Measurements from ENCODE around the gene ZNF555. TPM values are rescaled to one million over a fixed set of nuclear protein-coding genes. Genes with fewer than 3 reads are reported as not detected.
"Not testable (repeated sequence)": the region's sequence is repeated elsewhere in the genome, so short reads cannot be mapped to it uniquely, and the experiment has no call there.

The ZNF555 gene
- total RNA-seq, 3 donors from 2014 or later (not counting 1 experiment from before 2014, with no cell fraction given) = 2.0 to 4.6 (median 2.9) TPM

DNA sequence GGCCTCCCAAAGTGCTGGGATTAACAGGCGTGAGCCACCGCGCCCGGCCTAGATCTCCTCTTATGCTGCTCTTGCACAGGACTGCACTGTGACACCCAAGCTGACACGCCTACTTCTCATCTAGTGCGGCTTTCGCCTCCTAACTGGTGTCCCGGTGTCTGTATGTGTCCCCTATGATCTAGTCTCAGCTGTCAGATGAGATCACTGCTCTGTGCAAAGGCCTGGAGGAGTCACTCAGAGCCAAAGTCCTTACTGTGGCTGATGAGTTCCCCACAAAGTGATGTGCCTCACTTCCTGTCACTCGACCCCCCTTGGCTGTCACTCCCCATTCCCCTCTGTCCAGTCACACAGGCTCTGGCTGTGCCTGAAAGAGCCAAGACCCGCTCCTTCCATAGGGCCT, 28.3 kb downstream of the ZNF555 start:
- Mint-ChIP-seq H3K36me3 (no peaks in the 10 kb centered on the region), H3K4me1 (peaks cover 4 to 9% of the 10 kb centered on the region in 2 donors), H3K27me3 (ENCODE audit: low read depth in 2 of 2) (peaks cover 3 to 7% of the 10 kb centered on the region in 2 donors), H3K4me3 (no peak overlapping the region), H3K27ac (no peak overlapping the region), H3K9me3 (no peaks in the 10 kb centered on the region)
- Histone ChIP-seq H3K4me3 (ENCODE audit: low read length) (no peak overlapping the region), H3K9me3 (ENCODE audit: control insufficient read depth, insufficient read depth, low read length) (no peaks in the 10 kb centered on the region), H3K27me3 (ENCODE audit: control insufficient read depth, insufficient read depth, low read length) (no peaks in the 10 kb centered on the region), H3K27ac (ENCODE audit: low read length) (no peak overlapping the region), H3K36me3 (ENCODE audit: control insufficient read depth, insufficient read depth, low read length) (no peaks in the 10 kb centered on the region), H3K4me1 (ENCODE audit: control insufficient read depth, insufficient read depth, low read length) (peaks cover 3% of the 10 kb centered on the region)
- ATAC-seq (no peak), DNase-seq (no peak)
- WGBS (ENCODE audit: insufficient coverage) = 76% methylated on average over 10 of the region's 10 CpGs
- intact Hi-C loops (cut with micrococcal nuclease) = no loop called here
- TF ChIP-seq, protein P1, sequence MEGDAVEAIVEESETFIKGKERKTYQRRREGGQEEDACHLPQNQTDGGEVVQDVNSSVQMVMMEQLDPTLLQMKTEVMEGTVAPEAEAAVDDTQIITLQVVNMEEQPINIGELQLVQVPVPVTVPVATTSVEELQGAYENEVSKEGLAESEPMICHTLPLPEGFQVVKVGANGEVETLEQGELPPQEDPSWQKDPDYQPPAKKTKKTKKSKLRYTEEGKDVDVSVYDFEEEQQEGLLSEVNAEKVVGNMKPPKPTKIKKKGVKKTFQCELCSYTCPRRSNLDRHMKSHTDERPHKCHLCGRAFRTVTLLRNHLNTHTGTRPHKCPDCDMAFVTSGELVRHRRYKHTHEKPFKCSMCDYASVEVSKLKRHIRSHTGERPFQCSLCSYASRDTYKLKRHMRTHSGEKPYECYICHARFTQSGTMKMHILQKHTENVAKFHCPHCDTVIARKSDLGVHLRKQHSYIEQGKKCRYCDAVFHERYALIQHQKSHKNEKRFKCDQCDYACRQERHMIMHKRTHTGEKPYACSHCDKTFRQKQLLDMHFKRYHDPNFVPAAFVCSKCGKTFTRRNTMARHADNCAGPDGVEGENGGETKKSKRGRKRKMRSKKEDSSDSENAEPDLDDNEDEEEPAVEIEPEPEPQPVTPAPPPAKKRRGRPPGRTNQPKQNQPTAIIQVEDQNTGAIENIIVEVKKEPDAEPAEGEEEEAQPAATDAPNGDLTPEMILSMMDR (IDR thresholded peaks at IDR 0.05) = no peak

DNA sequence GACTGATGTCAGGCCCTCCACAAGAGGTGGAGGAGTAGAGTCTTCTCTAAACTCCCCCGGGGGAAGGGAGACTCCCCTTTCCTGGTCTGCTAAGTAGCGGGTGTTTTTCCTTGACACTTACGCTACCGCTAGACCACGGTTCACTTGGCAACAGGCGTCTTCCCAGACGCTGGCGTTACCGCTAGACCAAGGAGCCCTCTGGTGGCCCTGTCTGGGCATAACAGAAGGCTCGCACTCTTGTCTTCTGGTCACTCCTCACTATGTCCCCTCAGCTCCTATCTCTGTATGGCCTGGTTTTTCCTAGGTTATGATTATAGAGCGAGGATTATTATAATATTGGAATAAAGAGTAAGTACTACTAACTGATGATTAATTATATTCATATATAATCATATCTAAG, 30.9 kb downstream of the ZNF555 start:
- H3K27ac Mint-ChIP-seq; H3K36me3 Mint-ChIP-seq; H3K27ac ChIP-seq (ENCODE audit: low read length); H3K36me3 ChIP-seq (ENCODE audit: control insufficient read depth, insufficient read depth, low read length); H3K9me3 Mint-ChIP-seq; H3K4me3 ChIP-seq (ENCODE audit: low read length); intact Hi-C loops (cut with micrococcal nuclease); H3K27me3 ChIP-seq (ENCODE audit: control insufficient read depth, insufficient read depth, low read length); H3K4me1 ChIP-seq (ENCODE audit: control insufficient read depth, insufficient read depth, low read length); ATAC-seq; H3K4me1 Mint-ChIP-seq; H3K27me3 Mint-ChIP-seq (ENCODE audit: low read depth in 2 of 2); H3K4me3 Mint-ChIP-seq: not testable (repeated sequence)
- H3K9me3 ChIP-seq (ENCODE audit: control insufficient read depth, insufficient read depth, low read length) = peaks cover 11% of the 10 kb centered on the region
- peak in 1 of 2 donors; percentile 21 for DNase-seq
- WGBS (ENCODE audit: insufficient coverage) = 12% methylated on average over 5 of the region's 11 CpGs

DNA sequence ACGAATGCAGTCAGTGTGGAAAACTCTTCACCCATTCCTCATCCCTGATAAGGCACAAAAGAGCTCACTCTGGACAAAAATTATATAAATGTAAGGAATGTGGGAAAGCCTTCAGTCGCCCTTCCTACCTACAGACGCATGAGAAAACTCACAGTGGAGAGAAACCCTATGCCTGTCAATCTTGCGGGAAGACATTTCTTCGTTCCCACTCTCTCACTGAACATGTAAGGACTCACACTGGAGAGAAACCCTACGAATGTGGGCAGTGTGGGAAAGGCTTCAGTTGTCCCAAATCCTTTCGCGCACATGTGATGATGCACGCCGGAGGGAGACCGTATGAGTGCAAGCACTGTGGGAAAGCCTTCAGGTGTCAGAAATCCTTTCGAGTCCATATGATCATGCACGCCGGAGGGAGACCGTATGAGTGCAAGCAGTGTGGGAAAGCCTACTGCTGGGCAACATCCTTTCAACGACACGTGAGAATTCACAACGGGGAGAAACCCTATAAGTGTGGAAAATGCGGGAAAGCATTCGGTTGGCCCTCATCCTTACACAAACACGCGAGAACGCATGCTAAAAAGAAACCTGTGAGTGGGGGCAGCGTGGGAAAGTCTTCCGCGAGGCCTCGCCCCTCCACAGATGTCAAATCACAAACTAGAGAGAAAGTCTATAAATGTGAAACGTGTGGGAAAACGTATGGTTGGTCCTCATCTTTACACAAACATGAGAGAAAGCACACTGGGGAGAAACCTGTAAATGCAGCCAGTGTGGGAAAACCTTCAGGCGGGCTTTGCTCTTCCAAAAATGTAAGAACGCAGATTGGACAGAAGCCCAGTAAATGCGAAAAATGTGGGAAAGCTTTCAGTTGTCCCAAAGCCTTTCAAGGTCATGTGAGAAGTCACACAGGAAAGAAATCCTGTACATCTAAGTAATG, 36.4 kb downstream of the ZNF555 start:
- Histone ChIP-seq H3K27ac (ENCODE audit: low read length) (no peak overlapping the region), H3K27me3 (ENCODE audit: control insufficient read depth, insufficient read depth, low read length) (no peaks in the 10 kb centered on the region), H3K4me1 (ENCODE audit: control insufficient read depth, insufficient read depth, low read length) (no peaks in the 10 kb centered on the region), H3K9me3 (ENCODE audit: control insufficient read depth, insufficient read depth, low read length) (peaks cover 27% of the 10 kb centered on the region), H3K4me3 (ENCODE audit: low read length) (no peak overlapping the region), H3K36me3 (ENCODE audit: control insufficient read depth, insufficient read depth, low read length) (no peaks in the 10 kb centered on the region)
- ATAC-seq = no peak
- Mint-ChIP-seq H3K27me3 (ENCODE audit: low read depth in 2 of 2) (no peaks in the 10 kb centered on the region), H3K27ac (no peak overlapping the region), H3K4me1 (no peaks in the 10 kb centered on the region), H3K36me3 (no peaks in the 10 kb centered on the region), H3K9me3 (no peaks in the 10 kb centered on the region), H3K4me3 (no peak overlapping the region)
- TF ChIP-seq, protein P1 (IDR thresholded peaks at IDR 0.05) = no peak
- DNase-seq = no peak
- intact Hi-C loops (cut with micrococcal nuclease) = no loop called here
- WGBS (ENCODE audit: insufficient coverage) = 87% methylated on average over 32 of the region's 32 CpGs

DNA sequence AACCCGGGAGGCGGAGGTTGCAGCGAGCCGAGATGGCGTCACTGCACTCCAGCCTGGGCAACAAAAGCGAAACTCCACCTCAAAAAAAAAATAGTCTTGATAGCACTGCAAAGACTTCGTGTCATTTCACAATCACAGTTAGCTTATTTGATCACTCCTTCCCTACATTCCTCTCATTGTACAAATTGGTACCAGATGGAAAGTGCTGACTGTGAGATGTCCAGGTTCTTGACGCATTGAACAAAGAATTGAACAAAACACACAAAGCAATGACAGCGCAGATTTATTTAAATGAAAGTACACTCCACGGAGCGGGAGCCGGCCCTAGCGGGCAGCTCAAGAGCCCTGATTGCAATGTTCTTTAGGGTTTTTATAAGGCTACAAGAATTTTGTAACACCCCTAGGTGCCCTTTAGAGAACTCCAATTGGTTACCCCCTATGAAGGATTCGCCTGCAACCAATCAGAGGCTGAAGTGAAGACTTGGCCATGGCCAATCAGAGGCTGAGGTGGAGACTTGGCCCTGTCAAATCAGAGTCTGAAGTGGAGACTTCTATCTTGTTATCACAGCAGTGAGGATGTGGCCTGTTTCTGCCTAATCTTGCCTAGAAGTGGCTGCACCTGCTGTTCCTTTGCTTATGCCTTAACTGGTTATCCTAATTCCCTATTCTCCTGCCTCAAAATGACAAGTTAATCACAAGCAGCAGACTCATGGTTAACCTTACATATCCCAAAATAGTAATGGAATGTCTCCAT, 42.6 kb downstream of the ZNF555 start:
- WGBS (ENCODE audit: insufficient coverage) = 95% methylated on average over 14 of the region's 14 CpGs

More for the DNA sequence above, 42.6 kb downstream of the ZNF555 start:
- ATAC-seq (no peak), DNase-seq (no peak)
- no peak overlapping the region for H3K4me3 ChIP-seq (ENCODE audit: low read length)
- H3K27me3 Mint-ChIP-seq (ENCODE audit: low read depth in 2 of 2) = no peaks in the 10 kb centered on the region
- H3K27ac ChIP-seq (ENCODE audit: low read length) = no peak overlapping the region
- intact Hi-C loops (cut with micrococcal nuclease) = no loop called here
- no peaks in the 10 kb centered on the region for H3K27me3 ChIP-seq (ENCODE audit: control insufficient read depth, insufficient read depth, low read length)
- H3K4me3 Mint-ChIP-seq = no peak overlapping the region
- H3K36me3 Mint-ChIP-seq = no peaks in the 10 kb centered on the region
- H3K9me3 ChIP-seq (ENCODE audit: control insufficient read depth, insufficient read depth, low read length) = no peaks in the 10 kb centered on the region
- TF ChIP-seq, protein P1 (IDR thresholded peaks at IDR 0.05) = no peak
- no peaks in the 10 kb centered on the region for H3K9me3 Mint-ChIP-seq
- H3K27ac Mint-ChIP-seq = no peak overlapping the region
- H3K4me1 ChIP-seq (ENCODE audit: control insufficient read depth, insufficient read depth, low read length) = peaks cover 4% of the 10 kb centered on the region
- no peaks in the 10 kb centered on the region for H3K36me3 ChIP-seq (ENCODE audit: control insufficient read depth, insufficient read depth, low read length)
- H3K4me1 Mint-ChIP-seq = no peaks in the 10 kb centered on the region
